K562 (cell line): Measurements from ENCODE around the gene MDFIC2.

Experiments used
- ARID3A ChIP-seq: IDR thresholded peaks from 2 replicates; pipeline ENCODE4 v1.6.1; 2012; ENCODE audit warnings: low read depth, low read length, improper control_type of control experiment, borderline replicate concordance
- CEBPG ChIP-seq, 3 experiments: fragments of 200-800 bp in 1 of 3; sonication (Bioruptor generic) in 1 of 3; sonication (generic) in 1 of 3; formaldehyde crosslinking in 1 of 3; IDR thresholded peaks in 2 of 3; conservative IDR thresholded peaks in 1 of 3; 2 replicates each; pipeline versions ENCODE4 v1.6.1 to v1.8.0; 2016 to 2022; ENCODE audit warnings: missing compliant biosample characterization in 2 of 3, missing genetic modification characterization in 2 of 3, mild to moderate bottlenecking in 1 of 3, missing genetic modification reagents in 1 of 3
- CHD2 ChIP-seq: IDR thresholded peaks from 2 replicates; pipeline ENCODE4 v1.6.1; 2011; ENCODE audit warnings: low read depth, low read length
- CTCF ChIP-seq, 3 experiments: IDR thresholded peaks in 2 of 3; conservative IDR thresholded peaks in 1 of 3; 2 replicates each; pipeline ENCODE4 v1.5.1; 2011 to 2012; ENCODE audit warnings: low read length in 3 of 3, mild to moderate bottlenecking in 3 of 3, control low read depth in 2 of 3, improper control_type of control experiment in 1 of 3, inconsistent platforms in 1 of 3, low read depth in 1 of 3, mixed read lengths in 1 of 3, moderate library complexity in 1 of 3; ENCODE audit not compliant: insufficient read depth in 2 of 3
- GTF2B ChIP-seq: IDR thresholded peaks from 2 replicates; pipeline ENCODE4 v1.6.1; 2011; ENCODE audit not compliant: insufficient read length; ENCODE audit errors: extremely low read depth
- JUNB ChIP-seq: fragments of 450-650 bp; formaldehyde crosslinking; conservative IDR thresholded peaks from 2 replicates; pipeline ENCODE4 v1.4.0; 2020; ENCODE audit warnings: mild to moderate bottlenecking
- MEIS2 ChIP-seq: fragments of 450-650 bp; IDR thresholded peaks from 2 replicates; pipeline ENCODE4 v1.6.1; 2014; ENCODE audit warnings: mild to moderate bottlenecking; ENCODE audit not compliant: partially characterized antibody
- POLR2AphosphoS5 ChIP-seq: IDR thresholded peaks from 2 replicates; pipeline ENCODE4 v1.6.1; 2011; ENCODE audit warnings: mild to moderate bottlenecking, low read depth, low read length, moderate library complexity; ENCODE audit not compliant: control insufficient read depth, insufficient read depth
- SPI1 ChIP-seq: IDR thresholded peaks from 2 replicates; pipeline ENCODE4 v1.6.1; 2011; ENCODE audit warnings: low read depth, low read length, control low read depth, borderline replicate concordance
- SREBF2 ChIP-seq: sonication (generic); formaldehyde crosslinking; IDR thresholded peaks from 2 replicates; pipeline ENCODE4 v1.4.0; 2020; ENCODE audit warnings: mild to moderate bottlenecking, missing genetic modification reagents
- YY1 ChIP-seq, 3 experiments: IDR thresholded peaks; 2 replicates each; pipeline ENCODE4 v1.6.1; 2011; ENCODE audit warnings: low read length in 2 of 3, mild to moderate bottlenecking in 2 of 3, moderate library complexity in 2 of 3, borderline replicate concordance in 1 of 3, control low read depth in 1 of 3, low read depth in 1 of 3; ENCODE audit not compliant: insufficient read depth in 3 of 3, insufficient replicate concordance in 2 of 3, control insufficient read depth in 1 of 3, insufficient read length in 1 of 3; ENCODE audit errors: extremely low read depth in 1 of 3
- ZBTB34 ChIP-seq: fragments of 250-450 bp; sonication (Bioruptor Pico); IDR thresholded peaks from 2 replicates; pipeline ENCODE4 v1.8.0; 2021; ENCODE audit warnings: mild to moderate bottlenecking, moderate library complexity
- ZKSCAN8 ChIP-seq: fragments of 200-800 bp; sonication (Bioruptor generic); IDR thresholded peaks from 2 replicates; pipeline ENCODE4 v1.6.1; 2016; ENCODE audit warnings: missing genetic modification characterization, missing compliant biosample characterization

- no peak for TF ChIP-seq JUNB (CRISPR knock-in tag)
- no peak for TF ChIP-seq CTCF (IDR thresholded peaks at IDR 0.05 in 2 of 3, conservative IDR thresholded peaks at IDR 0.05 in 1 of 3; ENCODE audit: insufficient read depth in 2 of 3, low read depth in 1 of 3, low read length in 3 of 3)
- no peak for TF ChIP-seq SPI1
- no peak for TF ChIP-seq MEIS2
- TF ChIP-seq CHD2, result no peak
- TF ChIP-seq SREBF2 (CRISPR knock-in tag), result no peak
- no peak for TF ChIP-seq GTF2B
- TF ChIP-seq ARID3A, result no peak
- no peak for TF ChIP-seq ZBTB34 (CRISPR knock-in tag)
- no peak for TF ChIP-seq YY1 (IDR thresholded peaks at IDR 0.05; ENCODE audit: borderline replicate concordance in 1 of 3, control insufficient read depth in 1 of 3, extremely low read depth in 1 of 3, insufficient read depth in 3 of 3, insufficient read length in 1 of 3, insufficient replicate concordance in 2 of 3, low read depth in 1 of 3, low read length in 2 of 3)
- TF ChIP-seq POLR2AphosphoS5, result no peak
- no peak for TF ChIP-seq ZKSCAN8
- TF ChIP-seq CEBPG (CRISPR knock-in tag; IDR thresholded peaks at IDR 0.05), result no peak
- TF ChIP-seq CEBPG (tag; conservative IDR thresholded peaks at IDR 0.05 in 1 of 2, IDR thresholded peaks at IDR 0.05 in 1 of 2), result no peak
These were observed 78.6 kb downstream of the MDFIC2 start for GRCh38 chr3:70233812-70234211.
